ENCODE measurements around the gene IGFL1. TPM values are rescaled to one million over a fixed set of nuclear protein-coding genes. Genes with fewer than 3 reads are reported as not detected.

The IGFL1 gene
- total and polyA plus RNA-seq, 10 of the 15 experiments (the other 5 are each of a cell fraction or from before 2014, with no cell fraction given): not detected

DNA sequence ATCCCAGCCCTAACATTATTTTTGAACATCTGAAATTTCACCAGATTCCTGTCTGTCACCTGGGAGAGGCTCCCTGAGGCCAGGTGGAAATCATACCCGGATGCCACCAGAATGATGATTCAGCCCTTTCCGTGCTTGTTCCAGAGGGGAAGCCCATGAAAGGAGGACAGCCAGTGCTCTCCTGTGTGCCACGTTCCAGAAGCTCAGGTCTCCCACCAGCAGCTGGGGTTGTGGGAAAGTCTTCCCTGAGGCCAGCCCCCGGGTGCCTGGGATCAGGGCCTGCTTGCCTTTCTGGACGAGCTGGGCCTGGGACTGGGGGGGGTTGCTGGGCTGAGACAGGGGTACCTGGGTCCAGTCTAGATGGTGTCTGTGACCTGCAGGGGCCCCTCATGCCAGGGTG, 25.5 kb upstream of the IGFL1 start:
- ChIA-PET CTCF (no interaction called here), RAD21 (ENCODE audit: unreplicated experiment) (no interaction called here), POLR2A (no interaction called here), SMC1A (ENCODE audit: uncharacterized antibody, unreplicated experiment) (no interaction called here)
- H3K4me3 ChIP-seq: no peak overlapping the region
- intact Hi-C loops (cut with micrococcal nuclease; ENCODE audit: unreplicated experiment) (no loop called here), in situ Hi-C loops (cut with MboI) (no loop called here)
- WGBS (ENCODE audit: insufficient coverage, insufficient replicate concordance, low lambda C conversion rate, missing lambda C conversion rate): 24% methylated on average over 5 of the region's 5 CpGs
- BruUV-seq (replicated peaks): no TSS peak
- FAIRE-seq (no peak), DNase-seq (ENCODE audit: low read depth, low spot score) (no peak), ATAC-seq (no peak)
- TF ChIP-seq, protein P1, sequence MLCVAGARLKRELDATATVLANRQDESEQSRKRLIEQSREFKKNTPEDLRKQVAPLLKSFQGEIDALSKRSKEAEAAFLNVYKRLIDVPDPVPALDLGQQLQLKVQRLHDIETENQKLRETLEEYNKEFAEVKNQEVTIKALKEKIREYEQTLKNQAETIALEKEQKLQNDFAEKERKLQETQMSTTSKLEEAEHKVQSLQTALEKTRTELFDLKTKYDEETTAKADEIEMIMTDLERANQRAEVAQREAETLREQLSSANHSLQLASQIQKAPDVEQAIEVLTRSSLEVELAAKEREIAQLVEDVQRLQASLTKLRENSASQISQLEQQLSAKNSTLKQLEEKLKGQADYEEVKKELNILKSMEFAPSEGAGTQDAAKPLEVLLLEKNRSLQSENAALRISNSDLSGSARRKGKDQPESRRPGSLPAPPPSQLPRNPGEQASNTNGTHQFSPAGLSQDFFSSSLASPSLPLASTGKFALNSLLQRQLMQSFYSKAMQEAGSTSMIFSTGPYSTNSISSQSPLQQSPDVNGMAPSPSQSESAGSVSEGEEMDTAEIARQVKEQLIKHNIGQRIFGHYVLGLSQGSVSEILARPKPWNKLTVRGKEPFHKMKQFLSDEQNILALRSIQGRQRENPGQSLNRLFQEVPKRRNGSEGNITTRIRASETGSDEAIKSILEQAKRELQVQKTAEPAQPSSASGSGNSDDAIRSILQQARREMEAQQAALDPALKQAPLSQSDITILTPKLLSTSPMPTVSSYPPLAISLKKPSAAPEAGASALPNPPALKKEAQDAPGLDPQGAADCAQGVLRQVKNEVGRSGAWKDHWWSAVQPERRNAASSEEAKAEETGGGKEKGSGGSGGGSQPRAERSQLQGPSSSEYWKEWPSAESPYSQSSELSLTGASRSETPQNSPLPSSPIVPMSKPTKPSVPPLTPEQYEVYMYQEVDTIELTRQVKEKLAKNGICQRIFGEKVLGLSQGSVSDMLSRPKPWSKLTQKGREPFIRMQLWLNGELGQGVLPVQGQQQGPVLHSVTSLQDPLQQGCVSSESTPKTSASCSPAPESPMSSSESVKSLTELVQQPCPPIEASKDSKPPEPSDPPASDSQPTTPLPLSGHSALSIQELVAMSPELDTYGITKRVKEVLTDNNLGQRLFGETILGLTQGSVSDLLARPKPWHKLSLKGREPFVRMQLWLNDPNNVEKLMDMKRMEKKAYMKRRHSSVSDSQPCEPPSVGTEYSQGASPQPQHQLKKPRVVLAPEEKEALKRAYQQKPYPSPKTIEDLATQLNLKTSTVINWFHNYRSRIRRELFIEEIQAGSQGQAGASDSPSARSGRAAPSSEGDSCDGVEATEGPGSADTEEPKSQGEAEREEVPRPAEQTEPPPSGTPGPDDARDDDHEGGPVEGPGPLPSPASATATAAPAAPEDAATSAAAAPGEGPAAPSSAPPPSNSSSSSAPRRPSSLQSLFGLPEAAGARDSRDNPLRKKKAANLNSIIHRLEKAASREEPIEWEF (IDR thresholded peaks at IDR 0.05; ENCODE audit: insufficient replicate concordance, low read depth, low read length): no peak
- TF ChIP-seq TARDBP (IDR thresholded peaks at IDR 0.05; ENCODE audit: borderline replicate concordance) (no peak), FOS (IDR thresholded peaks at IDR 0.05; ENCODE audit: borderline replicate concordance, extremely low read depth, insufficient read length) (no peak), KAT2A (conservative IDR thresholded peaks at IDR 0.05; ENCODE audit: control insufficient read depth, low read depth, low read length) (no peak), MYB (IDR thresholded peaks at IDR 0.05; ENCODE audit: borderline replicate concordance, low read depth, low read length) (no peak), BCL11A (IDR thresholded peaks at IDR 0.05; ENCODE audit: low read depth, low read length) (no peak)
- TF ChIP-seq, protein P2, sequence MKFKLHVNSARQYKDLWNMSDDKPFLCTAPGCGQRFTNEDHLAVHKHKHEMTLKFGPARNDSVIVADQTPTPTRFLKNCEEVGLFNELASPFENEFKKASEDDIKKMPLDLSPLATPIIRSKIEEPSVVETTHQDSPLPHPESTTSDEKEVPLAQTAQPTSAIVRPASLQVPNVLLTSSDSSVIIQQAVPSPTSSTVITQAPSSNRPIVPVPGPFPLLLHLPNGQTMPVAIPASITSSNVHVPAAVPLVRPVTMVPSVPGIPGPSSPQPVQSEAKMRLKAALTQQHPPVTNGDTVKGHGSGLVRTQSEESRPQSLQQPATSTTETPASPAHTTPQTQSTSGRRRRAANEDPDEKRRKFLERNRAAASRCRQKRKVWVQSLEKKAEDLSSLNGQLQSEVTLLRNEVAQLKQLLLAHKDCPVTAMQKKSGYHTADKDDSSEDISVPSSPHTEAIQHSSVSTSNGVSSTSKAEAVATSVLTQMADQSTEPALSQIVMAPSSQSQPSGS (IDR thresholded peaks at IDR 0.05; ENCODE audit: low read length): no peak
- H3K79me2 ChIP-seq (ENCODE audit: control insufficient read depth, insufficient read depth, low read length): no peaks in the 10 kb centered on the region
- no peaks in the 10 kb centered on the region for H3K36me3 ChIP-seq (ENCODE audit: control insufficient read depth in 2 of 2, insufficient read depth in 2 of 2, low read length in 1 of 2)
- H2AFZ ChIP-seq (ENCODE audit: control insufficient read depth, low read depth, low read length): no peak overlapping the region
- H3K27me3 ChIP-seq (replicated peaks in 1 of 2; ENCODE audit: control insufficient read depth in 2 of 2, insufficient read depth in 2 of 2, low read length in 1 of 2): peaks cover 0 to 2% of the 10 kb centered on the region in 2 experiments; a peak in 2 of 4 replicates
- no peak overlapping the region for H3K9ac ChIP-seq (ENCODE audit: control insufficient read depth, insufficient read depth, low read length)
- no peak overlapping the region for H3K27ac ChIP-seq (ENCODE audit: control insufficient read depth, insufficient read depth)
- no peaks in the 10 kb centered on the region for H3K4me1 ChIP-seq (ENCODE audit: control insufficient read depth, insufficient read depth, low read length)
- no peak overlapping the region for H3K4me2 ChIP-seq (ENCODE audit: control insufficient read depth, insufficient read depth)
- no peaks in the 10 kb centered on the region for H4K20me1 ChIP-seq (ENCODE audit: control insufficient read depth, insufficient read depth)
- no peaks in the 10 kb centered on the region for H3K9me3 ChIP-seq (replicated peaks; ENCODE audit: control insufficient read depth, insufficient read depth, low read length)

Measured in GM12878 (cell line).